HepG2 (cell line): Measurements from ENCODE around the gene TLN1.

Source experiments
- FOSL2 ChIP-seq: sonication (generic); formaldehyde crosslinking; IDR thresholded peaks from 2 replicates; pipeline ENCODE4 v1.4.0; 2020; ENCODE audit warnings: missing genetic modification reagents
- SUZ12 ChIP-seq: fragments of 150-350 bp; IDR thresholded peaks from 2 replicates; pipeline ENCODE4 v1.6.1; 2014; ENCODE audit warnings: low read depth, low read length
- ZNF850 ChIP-seq: sonication (generic); formaldehyde crosslinking; conservative IDR thresholded peaks from 2 replicates; pipeline ENCODE4 v1.9.0; 2021; ENCODE audit warnings: mild to moderate bottlenecking, missing genetic modification reagents

- TF ChIP-seq SUZ12 (no peak), ZNF850 (CRISPR knock-in tag) (no peak), FOSL2 (CRISPR knock-in tag) (no peak)
These were observed 79.2 kb downstream of the TLN1 start for GRCh38 chr9:35652829-35653209.
